A673 (cell line): ENCODE results near the gene SIGLEC7. TPM values are rescaled to one million over a fixed set of nuclear protein-coding genes. Genes with fewer than 3 reads are reported as not detected.

Experiments
- BruUV-seq: library from RNA; stranded (reverse); fragments of 400-500 nt; replicated peaks from 2 replicates; lab custom pipeline; 2021; lab: Mats Ljungman, UMichigan
- CTCF ChIA-PET: fragments of 300-600 bp; sonication (Branson Sonifier 250); formaldehyde crosslinking; loops from one replicate; lab custom pipeline; 2022; ENCODE audit warnings: antibody characterized with exemption; lab: Charles Lee
- POLR2A ChIA-PET: fragments of 300-600 bp; sonication (Branson Sonifier 250); formaldehyde crosslinking; loops from one replicate; lab custom pipeline; 2022; ENCODE audit warnings: antibody characterized with exemption; ENCODE audit not compliant: low non-redundant PET; lab: Charles Lee
- DNase-seq: peaks from one replicate; pipeline ENCODE4 v3.0.0-alpha.2; 2015; ENCODE audit warnings: low spot score
- H3K27ac ChIP-seq: fragments of 200-600 bp; sonication (generic); 2 replicates; pipeline ENCODE4 v1.5.1; 2016; ENCODE audit warnings: mixed run types, low read depth, mild to moderate bottlenecking, mixed read lengths, antibody characterized with exemption, low read length; ENCODE audit not compliant: poor library complexity, severe bottlenecking
- H3K27me3 ChIP-seq: fragments of 200-600 bp; sonication (generic); replicated peaks from 2 replicates; pipeline ENCODE4 v1.6.1; 2017; ENCODE audit warnings: mixed run types, low read depth, mild to moderate bottlenecking, mixed read lengths, antibody characterized with exemption, low read length; ENCODE audit not compliant: insufficient read depth, poor library complexity
- H3K36me3 ChIP-seq: fragments of 200-600 bp; sonication (generic); 2 replicates; pipeline ENCODE4 v1.6.1; 2016; ENCODE audit warnings: mixed run types, mild to moderate bottlenecking, mixed read lengths, antibody characterized with exemption, low read length; ENCODE audit not compliant: insufficient read depth, poor library complexity, severe bottlenecking
- H3K4me1 ChIP-seq: fragments of 200-600 bp; sonication (generic); 2 replicates; pipeline ENCODE4 v1.6.1; 2017; ENCODE audit warnings: mixed run types, mild to moderate bottlenecking, mixed read lengths, antibody characterized with exemption, low read length; ENCODE audit not compliant: insufficient read depth, poor library complexity, severe bottlenecking
- H3K4me3 ChIP-seq: fragments of 200-600 bp; sonication (generic); 2 replicates; pipeline ENCODE4 v1.5.1; 2016; ENCODE audit warnings: low read depth, mixed run types, mild to moderate bottlenecking, mixed read lengths, low read length; ENCODE audit not compliant: poor library complexity, severe bottlenecking
- H3K9me3 ChIP-seq: fragments of 200-600 bp; sonication (generic); 2 replicates; pipeline ENCODE4 v1.6.1; 2016; ENCODE audit warnings: mixed run types, low read depth, mild to moderate bottlenecking, mixed read lengths, antibody characterized with exemption, low read length; ENCODE audit not compliant: poor library complexity, severe bottlenecking
- CTCF ChIP-seq: fragments of 300-800, 200-600 bp; sonication (generic); conservative IDR thresholded peaks from 2 replicates; pipeline ENCODE4 v1.5.1; 2017; ENCODE audit warnings: low read depth, mild to moderate bottlenecking, antibody characterized with exemption, low read length, moderate library complexity, mixed read lengths
- EZH2 ChIP-seq: fragments of 200-600 bp; sonication (generic); IDR thresholded peaks from 2 replicates; pipeline ENCODE4 v1.6.1; 2017; ENCODE audit warnings: borderline replicate concordance, low read depth, mild to moderate bottlenecking, mixed read lengths, antibody characterized with exemption, low read length; ENCODE audit not compliant: poor library complexity, severe bottlenecking
- intact Hi-C: fragments of 100-400 bp; cut with micrococcal nuclease; formaldehyde crosslinking; loops from one replicate; pipeline ENCODE4 v1.10.0; 2022; ENCODE audit not compliant: unreplicated experiment
- total RNA-seq: library from RNA; stranded (reverse); gene quantifications from 2 replicates; pipeline ENCODE4 v1.2.3, GENCODE V29; 2021

SIGLEC7 gene
- total RNA-seq, 1 experiment from 2014 or later = not detected

DNA sequence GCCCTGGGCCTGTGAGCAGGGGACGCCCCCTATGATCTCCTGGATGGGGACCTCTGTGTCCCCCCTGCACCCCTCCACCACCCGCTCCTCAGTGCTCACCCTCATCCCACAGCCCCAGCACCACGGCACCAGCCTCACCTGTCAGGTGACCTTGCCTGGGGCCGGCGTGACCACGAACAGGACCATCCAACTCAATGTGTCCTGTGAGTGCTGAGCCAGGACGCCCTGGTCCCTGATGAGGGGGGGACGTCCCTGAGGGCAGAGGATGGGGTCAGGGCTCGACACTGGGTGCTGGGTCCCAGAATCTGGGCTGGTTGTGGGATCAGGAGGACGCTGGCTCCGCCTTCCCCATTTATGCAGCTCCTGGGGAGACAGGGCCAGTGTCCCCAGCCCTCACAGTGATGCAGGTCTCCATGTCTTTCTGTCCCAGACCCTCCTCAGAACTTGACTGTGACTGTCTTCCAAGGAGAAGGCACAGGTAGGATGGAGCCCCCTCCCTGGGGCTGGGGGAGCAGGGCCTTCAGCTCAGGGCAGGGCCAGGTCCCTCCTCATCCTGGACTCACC, 2.5 kb downstream of the SIGLEC7 start:
- CTCF ChIA-PET = no interaction called here
- intact Hi-C loops = no loop called here
- no TSS peak for BruUV-seq

GRCh38 chr19:51145916-51146493, 3.9 kb downstream of the SIGLEC7 start:
- BruUV-seq = no TSS peak
- Histone ChIP-seq H3K4me3 (no peak overlapping the region), H3K9me3 (no peaks in the 10 kb centered on the region), H3K4me1 (no peaks in the 10 kb centered on the region), H3K27ac (no peak overlapping the region), H3K27me3 (peaks cover 8% of the 10 kb centered on the region), H3K36me3 (no peaks in the 10 kb centered on the region)
- no peak for TF ChIP-seq EZH2
- no peak for TF ChIP-seq CTCF
- POLR2A ChIA-PET = no interaction called here
- intact Hi-C loops = no loop called here
- CTCF ChIA-PET = no interaction called here
- DNase-seq = no peak

More for the DNA sequence above, 2.5 kb downstream of the SIGLEC7 start:
- TF ChIP-seq EZH2 = no peak
- no peak for TF ChIP-seq CTCF
- Histone ChIP-seq H3K27ac (no peak overlapping the region), H3K36me3 (no peaks in the 10 kb centered on the region), H3K27me3 (peaks cover 18% of the 10 kb centered on the region), H3K4me3 (no peak overlapping the region), H3K4me1 (no peaks in the 10 kb centered on the region), H3K9me3 (no peaks in the 10 kb centered on the region)
- no peak for DNase-seq
- POLR2A ChIA-PET = no interaction called here

DNA sequence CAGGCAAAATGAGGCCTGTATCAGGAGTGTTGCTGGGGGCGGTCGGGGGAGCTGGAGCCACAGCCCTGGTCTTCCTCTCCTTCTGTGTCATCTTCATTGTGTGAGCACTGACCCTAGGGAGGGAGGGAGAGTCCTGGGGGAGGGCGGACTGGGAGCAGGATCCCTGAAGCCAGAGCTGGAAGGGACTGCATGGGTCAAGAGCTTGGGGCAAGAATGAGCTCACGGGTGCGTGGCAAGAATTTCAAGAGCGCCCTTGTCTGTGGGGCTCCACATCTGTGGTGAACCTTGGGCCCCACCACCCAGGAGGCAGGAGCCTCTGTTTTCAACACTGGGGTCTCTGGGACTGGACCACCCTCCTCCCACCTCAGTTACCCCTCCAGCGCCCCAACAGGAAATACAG, 4.7 kb downstream of the SIGLEC7 start:
- H3K27ac ChIP-seq = no peak overlapping the region
- TF ChIP-seq CTCF (no peak), EZH2 (no peak)
- intact Hi-C loops = no loop called here
- ChIA-PET POLR2A (no interaction called here), CTCF (no interaction called here)
- BruUV-seq = no TSS peak
- H3K9me3 ChIP-seq = no peaks in the 10 kb centered on the region
- no peak overlapping the region for H3K4me3 ChIP-seq
- no peaks in the 10 kb centered on the region for H3K4me1 ChIP-seq
- DNase-seq = no peak
- peaks cover under 1% of the 10 kb centered on the region for H3K27me3 ChIP-seq
- no peaks in the 10 kb centered on the region for H3K36me3 ChIP-seq
